Measurements from ENCODE around the gene PTK7.

DNA sequence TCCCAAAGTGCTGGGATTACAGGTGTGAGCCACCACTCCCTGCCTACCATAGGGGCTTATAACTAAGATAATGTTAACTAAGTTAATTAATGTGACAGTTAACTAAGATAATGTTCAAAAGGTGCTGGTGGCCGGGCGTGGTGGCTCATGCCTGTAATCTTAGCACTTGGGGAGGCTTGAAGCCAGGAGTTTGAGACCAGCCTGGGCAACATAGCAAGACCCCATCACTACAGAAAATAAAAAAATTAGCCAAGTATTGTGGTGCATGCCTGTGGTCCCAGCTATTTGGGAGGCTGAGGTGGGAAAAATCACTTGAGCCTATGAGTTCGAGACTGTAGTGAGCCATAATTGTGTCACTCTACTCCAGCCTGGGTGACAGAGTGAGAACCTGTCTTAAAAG lies 62.2 kb downstream of the PTK7 start:
- TF ChIP-seq, protein P1, sequence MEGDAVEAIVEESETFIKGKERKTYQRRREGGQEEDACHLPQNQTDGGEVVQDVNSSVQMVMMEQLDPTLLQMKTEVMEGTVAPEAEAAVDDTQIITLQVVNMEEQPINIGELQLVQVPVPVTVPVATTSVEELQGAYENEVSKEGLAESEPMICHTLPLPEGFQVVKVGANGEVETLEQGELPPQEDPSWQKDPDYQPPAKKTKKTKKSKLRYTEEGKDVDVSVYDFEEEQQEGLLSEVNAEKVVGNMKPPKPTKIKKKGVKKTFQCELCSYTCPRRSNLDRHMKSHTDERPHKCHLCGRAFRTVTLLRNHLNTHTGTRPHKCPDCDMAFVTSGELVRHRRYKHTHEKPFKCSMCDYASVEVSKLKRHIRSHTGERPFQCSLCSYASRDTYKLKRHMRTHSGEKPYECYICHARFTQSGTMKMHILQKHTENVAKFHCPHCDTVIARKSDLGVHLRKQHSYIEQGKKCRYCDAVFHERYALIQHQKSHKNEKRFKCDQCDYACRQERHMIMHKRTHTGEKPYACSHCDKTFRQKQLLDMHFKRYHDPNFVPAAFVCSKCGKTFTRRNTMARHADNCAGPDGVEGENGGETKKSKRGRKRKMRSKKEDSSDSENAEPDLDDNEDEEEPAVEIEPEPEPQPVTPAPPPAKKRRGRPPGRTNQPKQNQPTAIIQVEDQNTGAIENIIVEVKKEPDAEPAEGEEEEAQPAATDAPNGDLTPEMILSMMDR (IDR thresholded peaks at IDR 0.05) = no peak
- TF ChIP-seq POLR2A (IDR thresholded peaks at IDR 0.05) = no peak
